ENCODE results near the gene NKAP.
"Not testable (repeated sequence)": the region's sequence is repeated elsewhere in the genome, so short reads cannot be mapped to it uniquely, and the experiment has no call there.

The NKAP gene

GRCh38 chrX:119941336-119941735 is 2.2 kb downstream of the NKAP start:
- no peak for DNase-seq (ENCODE audit: low read depth in 2 of 2)

DNA sequence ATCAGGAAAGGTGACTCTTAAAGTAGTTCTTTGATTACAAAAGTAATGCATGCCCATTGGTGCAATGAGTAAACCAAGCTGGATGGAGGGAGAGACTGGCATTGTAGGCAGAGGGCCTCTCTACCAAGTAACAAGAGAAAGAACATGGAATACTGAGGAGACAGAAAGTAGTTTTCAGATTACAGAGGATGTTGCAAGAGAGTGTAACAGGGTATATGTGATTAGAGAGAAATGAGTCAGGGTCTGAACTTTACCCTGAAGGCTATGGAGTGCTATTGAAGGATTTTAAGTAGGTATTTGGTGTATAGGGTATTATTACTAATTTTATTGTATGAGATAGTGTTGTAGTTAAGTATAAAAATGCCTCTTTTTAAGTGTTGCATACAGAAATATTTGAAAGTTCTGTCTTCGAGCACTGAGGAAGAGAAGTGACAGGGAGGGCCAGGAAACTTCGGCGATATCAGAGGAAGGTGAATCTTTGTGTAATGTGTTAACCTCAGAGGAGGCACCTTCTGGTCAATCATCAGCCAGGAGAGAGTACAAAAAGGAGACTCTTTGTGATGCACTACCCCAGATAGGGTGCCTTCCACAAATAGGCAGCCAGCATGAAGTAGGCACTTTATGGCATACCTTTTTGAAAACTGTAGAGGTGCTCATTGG is 8.2 kb downstream of the NKAP start:
- DNase-seq (ENCODE audit: low read depth in 2 of 2) = no peak

- not testable (repeated sequence) for DNase-seq (ENCODE audit: low read depth in 2 of 2)
Measured at GRCh38 chrX:119922391-119922790, 21.2 kb downstream of the NKAP start.

DNA sequence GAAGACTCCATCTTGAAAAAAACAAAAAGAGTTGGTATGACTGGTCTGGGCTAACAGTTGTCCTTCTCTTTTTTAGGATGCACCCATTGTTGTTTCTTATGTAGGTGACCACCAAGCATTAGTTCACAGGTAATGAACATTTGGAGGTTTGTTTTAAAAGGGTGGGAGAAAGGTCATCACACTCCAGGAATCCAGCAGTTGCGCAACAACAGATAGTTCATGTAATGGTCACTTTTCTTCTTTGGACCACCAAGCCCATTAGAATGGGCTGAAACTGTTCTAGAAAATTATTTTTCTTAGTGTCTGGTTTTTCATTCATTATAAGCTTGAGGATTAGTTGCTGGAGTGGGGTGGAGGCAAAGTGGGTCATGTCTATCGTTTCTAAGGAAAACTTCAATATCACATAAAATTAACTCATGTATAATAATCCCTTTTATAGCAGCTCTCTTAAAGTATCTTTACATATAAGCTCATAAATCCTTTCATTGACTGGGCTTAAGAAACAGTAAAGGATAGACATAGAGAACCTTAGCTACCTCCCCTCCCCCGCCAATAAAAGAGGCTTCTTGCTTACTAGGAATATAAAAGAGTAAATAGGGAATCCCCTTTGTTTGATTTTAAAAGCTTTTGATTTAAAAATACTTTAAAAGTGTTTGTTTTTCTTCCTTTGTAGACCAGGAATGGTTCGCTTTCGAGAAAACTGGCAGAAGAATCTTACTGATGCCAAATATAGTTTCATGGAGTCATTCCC is 23.5 kb downstream of the NKAP start:
- no peak for DNase-seq (ENCODE audit: low read depth in 2 of 2)

- no peak for DNase-seq (ENCODE audit: low read depth in 2 of 2)
Measured at GRCh38 chrX:119917877-119918276, 25.7 kb downstream of the NKAP start.

DNA sequence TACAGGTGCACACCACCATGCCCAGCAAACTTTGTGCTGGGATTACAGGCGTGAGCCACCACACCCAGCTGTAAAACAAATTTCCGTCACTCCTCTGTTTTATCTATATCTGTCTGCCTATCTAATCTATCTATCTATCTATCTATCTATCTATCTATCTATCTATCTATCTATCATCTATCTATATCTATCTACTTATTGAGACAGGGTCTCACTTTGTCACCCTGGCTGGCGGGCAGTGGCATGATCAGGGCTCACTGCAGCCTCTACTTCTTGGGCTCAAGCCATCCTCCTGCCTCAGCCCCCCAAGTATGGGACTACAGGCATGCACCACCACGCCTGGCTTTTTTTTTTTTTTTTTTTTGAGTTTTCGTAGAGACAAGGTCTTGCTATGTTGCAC is 27.2 kb downstream of the NKAP start:
- no peak for DNase-seq (ENCODE audit: low read depth in 2 of 2)

DNA sequence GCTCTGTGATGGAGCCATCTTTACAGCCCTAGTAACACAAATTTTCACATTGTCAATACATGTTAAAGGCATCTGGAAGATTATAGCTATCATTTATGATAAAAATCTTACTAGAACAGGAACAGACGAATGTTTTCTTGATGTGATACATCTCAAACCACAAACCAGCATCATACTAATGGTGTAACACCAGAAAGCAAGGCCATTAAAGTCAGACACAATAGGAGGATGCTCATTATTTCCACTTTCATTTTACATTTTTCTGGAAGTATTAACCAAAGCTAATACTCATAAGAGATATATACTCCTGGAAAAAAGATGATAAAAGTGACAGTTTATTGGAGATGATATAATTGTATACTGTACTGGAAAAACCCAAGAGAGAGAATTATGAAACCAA is 42.6 kb downstream of the NKAP start:
- DNase-seq (ENCODE audit: low read depth in 2 of 2) = no peak

DNA sequence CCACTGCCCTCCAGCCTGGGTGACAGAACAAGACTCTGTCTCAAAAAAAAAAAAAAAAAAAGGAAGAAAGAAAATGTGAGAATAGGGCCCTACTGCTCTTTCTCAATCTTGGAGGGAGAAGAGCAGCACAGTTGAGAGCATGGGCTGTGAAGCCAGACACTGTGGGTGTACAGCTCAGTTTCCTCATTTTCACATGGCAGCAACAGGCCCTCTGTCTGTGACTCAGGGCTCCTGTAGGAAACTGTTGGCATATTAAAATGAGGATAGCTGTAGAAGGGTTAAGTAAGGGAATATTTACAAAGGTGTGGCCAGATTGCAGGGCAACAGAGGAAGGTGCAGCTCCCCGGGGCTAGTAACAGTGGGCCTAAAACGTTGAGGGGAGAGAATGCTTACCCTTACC is 44.4 kb downstream of the NKAP start:
- no peak for DNase-seq (ENCODE audit: low read depth in 2 of 2)

DNA sequence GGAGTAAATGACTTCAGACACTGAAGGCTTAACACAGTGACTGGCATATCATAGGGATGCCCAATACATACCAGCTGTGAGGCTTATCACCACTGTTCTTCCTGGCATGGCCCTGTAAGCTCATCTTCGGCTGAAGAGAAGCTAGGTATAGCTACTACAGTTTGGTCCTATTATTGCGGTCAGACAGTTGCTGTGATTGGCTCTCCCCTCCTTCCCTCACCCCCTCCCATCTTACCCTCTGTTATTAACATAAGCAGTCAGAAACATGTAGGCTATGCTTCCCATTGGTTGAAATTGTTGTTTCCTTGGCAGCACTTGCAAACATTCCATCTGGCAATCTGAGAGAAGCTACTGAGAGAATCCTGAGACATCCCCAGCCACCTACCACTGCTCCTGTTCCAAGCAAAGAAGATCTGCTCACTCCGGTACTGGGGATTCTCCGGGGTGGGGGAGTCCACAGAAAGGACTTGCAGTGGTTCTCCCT is 47.7 kb downstream of the NKAP start, which contains the start of gene AKAP14:
TSS of gene AKAP14 (plus strand) at position 51 of the 484 bp plus-strand sequence. CDS start 7,331 bp downstream, outside the sequence.
- DNase-seq (ENCODE audit: low read depth in 2 of 2) = no peak

GRCh38 chrX:119891961-119892692 is 51.4 kb downstream of the NKAP start:
- not testable (repeated sequence) for DNase-seq (ENCODE audit: low read depth in 2 of 2)

GRCh38 chrX:119890626-119891025 is 52.9 kb downstream of the NKAP start:
- DNase-seq (ENCODE audit: low read depth in 2 of 2) = not testable (repeated sequence)

DNA sequence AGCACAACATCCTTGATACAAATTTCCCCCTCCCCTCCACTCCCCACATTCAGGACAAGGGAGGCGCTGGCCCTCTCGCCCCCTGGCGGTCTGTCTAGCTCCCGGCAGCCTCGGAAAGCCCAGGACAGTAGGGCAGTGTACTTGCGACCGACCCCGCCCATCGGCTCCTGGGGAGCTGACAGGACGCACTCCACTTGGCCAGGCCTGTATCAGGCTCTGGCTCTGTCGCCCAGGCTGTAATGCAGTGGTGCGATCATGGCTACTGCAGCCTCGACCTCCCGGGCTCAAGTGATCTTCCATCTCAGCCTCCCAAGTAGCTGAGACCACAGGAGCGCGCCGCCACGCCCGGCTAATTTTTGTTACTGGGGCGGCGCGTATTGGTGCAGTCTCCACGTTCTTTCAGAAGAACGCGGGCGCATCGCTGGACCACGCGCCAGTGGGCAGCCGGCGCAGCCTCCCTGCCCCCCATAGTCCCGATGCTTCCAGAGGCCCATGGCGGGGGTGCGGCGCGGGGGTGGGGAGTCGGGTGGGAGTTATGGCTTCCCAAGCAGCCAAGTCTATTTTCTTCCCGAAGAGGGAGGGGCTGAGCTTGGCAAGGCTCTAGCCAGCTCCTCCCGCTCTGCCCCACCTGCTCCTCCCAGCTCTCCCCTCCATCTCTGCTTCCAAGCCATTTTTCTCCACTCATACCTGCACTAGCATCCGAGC is 55.7 kb downstream of the NKAP start:
- no peak for DNase-seq (ENCODE audit: low read depth in 2 of 2)

- no peak for DNase-seq (ENCODE audit: low read depth in 2 of 2)
Measured at GRCh38 chrX:119885554-119886428, 57.8 kb downstream of the NKAP start.

DNA sequence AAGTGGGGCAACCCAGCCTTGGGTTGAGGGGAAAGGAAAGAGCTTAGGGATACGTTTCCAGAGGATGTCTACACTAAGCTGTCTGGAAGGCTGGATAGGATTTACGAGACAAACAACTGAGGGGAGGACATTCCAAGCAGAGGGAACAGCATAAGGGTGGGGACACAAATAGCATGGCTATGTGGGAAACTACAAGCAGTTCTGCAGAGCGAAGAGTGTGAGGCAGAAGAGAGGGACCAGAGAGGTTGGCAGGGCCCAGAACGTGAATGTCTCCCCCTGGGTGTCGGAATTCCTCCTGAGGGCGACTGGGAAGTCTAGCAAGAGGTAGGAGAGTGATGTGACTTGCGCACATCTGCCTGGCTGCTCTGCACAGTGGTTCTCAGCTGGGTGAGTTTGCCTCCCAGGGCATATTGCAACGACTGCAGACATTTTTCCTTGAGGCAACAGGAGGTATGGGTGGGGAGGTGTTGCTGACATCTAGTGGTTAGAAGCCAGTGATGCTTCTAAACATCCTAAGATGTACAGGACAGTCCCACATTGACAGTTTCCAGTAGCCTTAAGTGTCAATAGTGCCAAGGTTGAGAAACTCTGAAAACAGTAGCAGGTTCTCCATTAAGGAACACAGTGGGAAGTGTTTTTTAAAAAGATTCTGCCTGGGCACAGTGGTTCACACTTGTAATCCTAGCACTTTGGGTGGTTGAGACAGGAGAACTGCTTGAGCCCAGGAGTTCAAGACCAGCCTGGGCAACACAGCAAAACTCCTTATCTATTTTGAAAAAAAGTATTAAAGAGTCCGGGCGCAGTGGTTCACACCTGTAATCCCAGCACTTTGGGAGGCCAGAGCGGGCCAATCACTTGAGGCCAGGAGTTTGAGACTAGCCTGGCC is 62.8 kb downstream of the NKAP start:
- no peak for DNase-seq (ENCODE audit: low read depth in 2 of 2)

GRCh38 chrX:119880076-119880475 is 63.5 kb downstream of the NKAP start:
- DNase-seq (ENCODE audit: low read depth in 2 of 2) = no peak

DNA sequence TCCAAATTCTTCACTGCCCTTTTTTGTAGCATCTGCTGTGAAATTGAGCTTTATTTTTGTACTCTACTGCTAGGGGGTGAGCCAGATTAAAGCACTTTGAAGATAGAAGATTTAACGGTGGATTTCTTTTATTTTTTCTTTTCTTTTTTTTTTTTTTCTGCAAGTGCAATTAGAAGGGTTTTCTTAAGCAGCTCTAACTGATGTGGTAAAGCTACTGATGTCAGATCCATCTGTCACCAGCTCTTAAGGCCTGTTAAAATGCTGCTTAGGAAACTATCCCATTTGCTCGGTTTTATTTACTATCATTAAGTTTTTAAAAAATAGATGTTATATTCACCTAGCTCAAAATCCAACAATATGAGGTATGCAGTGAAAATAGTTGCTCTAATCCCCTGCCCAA is 64.8 kb downstream of the NKAP start:
- no peak for DNase-seq (ENCODE audit: low read depth in 2 of 2)

DNA sequence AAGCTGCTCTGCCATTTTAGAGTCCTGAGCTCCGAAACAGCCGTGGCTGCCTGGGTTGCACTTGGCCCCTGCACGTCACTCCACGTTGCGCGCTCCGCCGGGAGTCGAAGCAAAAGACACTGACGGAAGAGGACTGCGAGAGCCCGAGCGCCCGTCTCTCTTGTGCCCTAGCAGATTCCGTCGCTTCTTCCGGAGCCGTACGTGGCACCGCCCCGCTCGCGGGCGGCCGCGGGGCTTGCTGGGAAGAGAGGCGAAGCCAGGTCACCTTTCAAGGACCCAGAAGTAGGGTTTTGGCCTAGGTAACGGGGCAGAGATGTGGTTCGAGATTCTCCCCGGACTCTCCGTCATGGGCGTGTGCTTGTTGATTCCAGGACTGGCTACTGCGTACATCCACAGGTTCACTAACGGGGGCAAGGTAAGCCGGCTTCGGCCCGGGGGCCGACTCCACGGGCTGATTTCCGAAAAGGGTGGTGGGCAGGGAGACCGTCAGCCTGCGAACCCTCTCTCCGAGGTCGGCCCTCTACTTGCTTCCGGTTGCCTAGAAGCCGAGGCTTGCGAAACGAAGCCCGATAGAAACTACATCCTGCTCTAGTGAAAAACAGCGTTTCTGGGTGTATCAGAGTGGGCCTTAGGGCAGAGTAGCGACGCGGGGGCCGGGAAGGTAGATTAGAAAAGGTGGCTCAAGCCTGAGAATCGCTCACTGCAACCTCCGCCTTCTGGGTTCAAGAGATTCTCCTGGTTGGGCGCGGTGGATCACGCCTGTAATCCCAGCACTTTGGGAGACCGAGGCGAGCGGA is 71.8 kb downstream of the NKAP start, which contains the start of the genes NDUFA1 and RNF113A:
TSS of gene NDUFA1 (plus strand) at position 234 of the 797 bp plus-strand sequence. CDS start at position 314, 80 bp downstream.
TSS of gene RNF113A (minus strand) at position 135 of the 797 bp plus-strand sequence. CDS start at position 15, 120 bp downstream.
- DNase-seq (ENCODE audit: low read depth in 2 of 2) = peak; percentile 63 to 65

GRCh38 chrX:119871245-119871598 is 72.3 kb downstream of the NKAP start:
- DNase-seq (ENCODE audit: low read depth in 2 of 2) = no peak

All from activated CD8-positive, alpha-beta memory T cell treated with anti-CD3 and anti-CD28 coated beads for 4 hours (primary cell).